ENCODE measurements around the gene SDK2. TPM values are rescaled to one million over a fixed set of nuclear protein-coding genes. Genes with fewer than 3 reads are reported as not detected.

SDK2 gene
- polyA plus RNA-seq, 4 donors, result 8.9 to 9.8 (median 8.9) TPM

GRCh38 chr17:73652886-73653480, 8.7 kb upstream of the SDK2 start:
- DNase-seq (ENCODE audit: low read depth in 4 of 4, low spot score in 3 of 4), result no peak

- DNase-seq (ENCODE audit: low read depth in 4 of 4, low spot score in 3 of 4), result no peak
Observed at GRCh38 chr17:73650617-73651200, 6.5 kb upstream of the SDK2 start.

GRCh38 chr17:73650140-73650539, 5.9 kb upstream of the SDK2 start:
- no peak for DNase-seq (ENCODE audit: low read depth in 4 of 4, low spot score in 3 of 4)

DNA sequence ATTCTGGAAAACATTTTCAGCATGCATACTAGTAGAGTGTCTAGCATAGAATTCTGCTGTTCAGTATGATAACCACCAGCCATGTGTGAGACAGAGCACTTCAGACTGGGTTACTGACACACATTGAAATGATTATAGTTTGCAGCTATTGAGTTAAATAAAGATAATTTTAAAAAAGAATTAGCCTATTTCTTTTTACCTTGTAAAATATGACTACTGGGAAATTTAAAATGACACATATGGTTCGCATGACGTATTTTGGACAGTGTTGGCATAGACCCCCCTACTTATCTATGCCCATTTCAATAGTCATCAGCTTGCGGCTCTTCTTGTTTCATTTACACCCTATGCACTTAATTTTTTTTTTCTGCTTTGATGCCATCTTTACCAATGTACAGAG, 4.7 kb upstream of the SDK2 start:
- DNase-seq (ENCODE audit: low read depth in 4 of 4, low spot score in 3 of 4), result no peak

DNA sequence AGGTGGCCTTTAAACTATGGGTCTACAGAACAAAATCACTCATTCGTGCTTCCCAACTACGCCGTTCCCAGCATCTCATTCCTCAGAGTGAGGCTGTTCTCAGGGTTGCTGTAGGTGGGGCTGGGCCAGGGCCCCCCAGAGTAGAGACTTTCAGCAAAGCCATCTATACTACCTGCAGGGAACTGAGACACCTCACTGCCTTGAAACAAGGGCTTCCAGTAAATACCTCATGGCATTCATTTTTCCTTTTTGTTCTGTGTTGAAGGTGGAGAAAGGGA, 4.2 kb upstream of the SDK2 start:
- no peak for DNase-seq (ENCODE audit: low read depth in 4 of 4, low spot score in 3 of 4)

GRCh38 chr17:73647772-73648542, 3.7 kb upstream of the SDK2 start:
- DNase-seq (ENCODE audit: low read depth in 4 of 4, low spot score in 3 of 4), result no peak

- DNase-seq (ENCODE audit: low read depth in 4 of 4, low spot score in 3 of 4), result no peak
Observed at GRCh38 chr17:73647301-73647695, 3.1 kb upstream of the SDK2 start.

DNA sequence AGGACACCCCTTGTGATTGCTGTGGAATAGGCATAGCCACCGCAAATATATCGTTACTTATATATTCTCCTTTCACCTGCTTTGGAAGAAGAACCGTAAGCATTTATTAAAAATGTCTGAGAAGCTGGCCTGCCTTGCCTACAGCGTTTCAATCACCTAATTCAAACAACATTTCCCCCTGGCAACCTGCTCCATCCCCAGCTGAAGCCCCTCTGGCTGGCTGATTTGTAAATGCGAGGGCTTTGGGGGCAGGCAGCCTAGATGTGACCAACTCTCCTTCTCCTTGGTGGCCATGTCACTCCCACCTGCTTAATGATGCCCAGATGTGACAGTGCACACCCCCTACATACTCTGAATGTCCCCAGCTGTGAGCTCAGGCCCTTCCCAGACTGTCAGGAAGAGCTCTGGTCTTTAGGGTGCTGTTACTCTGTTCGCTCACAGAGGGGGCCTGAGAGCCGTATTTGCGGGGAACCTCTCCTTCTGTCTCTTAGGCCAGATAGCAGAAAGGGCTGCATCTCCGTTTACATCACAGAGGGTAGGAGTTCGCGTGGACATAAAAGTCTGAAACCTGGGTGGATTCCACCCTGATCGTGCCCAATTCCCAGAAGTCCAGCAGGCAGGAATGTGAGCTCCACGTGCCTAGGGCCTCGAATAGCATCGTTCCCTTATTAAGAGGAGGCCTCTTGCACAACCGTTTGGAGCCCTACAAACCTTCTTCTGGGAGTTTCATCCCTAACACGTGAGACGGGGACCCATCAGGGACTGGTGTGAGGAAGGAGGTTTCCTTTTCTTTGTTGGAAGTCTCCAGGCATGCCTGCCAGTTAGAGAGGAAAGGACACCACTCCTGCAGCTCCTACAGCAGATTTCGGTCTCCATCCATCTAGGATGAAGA, 2.4 kb upstream of the SDK2 start:
- DNase-seq (ENCODE audit: low read depth in 4 of 4, low spot score in 3 of 4), result no peak

DNA sequence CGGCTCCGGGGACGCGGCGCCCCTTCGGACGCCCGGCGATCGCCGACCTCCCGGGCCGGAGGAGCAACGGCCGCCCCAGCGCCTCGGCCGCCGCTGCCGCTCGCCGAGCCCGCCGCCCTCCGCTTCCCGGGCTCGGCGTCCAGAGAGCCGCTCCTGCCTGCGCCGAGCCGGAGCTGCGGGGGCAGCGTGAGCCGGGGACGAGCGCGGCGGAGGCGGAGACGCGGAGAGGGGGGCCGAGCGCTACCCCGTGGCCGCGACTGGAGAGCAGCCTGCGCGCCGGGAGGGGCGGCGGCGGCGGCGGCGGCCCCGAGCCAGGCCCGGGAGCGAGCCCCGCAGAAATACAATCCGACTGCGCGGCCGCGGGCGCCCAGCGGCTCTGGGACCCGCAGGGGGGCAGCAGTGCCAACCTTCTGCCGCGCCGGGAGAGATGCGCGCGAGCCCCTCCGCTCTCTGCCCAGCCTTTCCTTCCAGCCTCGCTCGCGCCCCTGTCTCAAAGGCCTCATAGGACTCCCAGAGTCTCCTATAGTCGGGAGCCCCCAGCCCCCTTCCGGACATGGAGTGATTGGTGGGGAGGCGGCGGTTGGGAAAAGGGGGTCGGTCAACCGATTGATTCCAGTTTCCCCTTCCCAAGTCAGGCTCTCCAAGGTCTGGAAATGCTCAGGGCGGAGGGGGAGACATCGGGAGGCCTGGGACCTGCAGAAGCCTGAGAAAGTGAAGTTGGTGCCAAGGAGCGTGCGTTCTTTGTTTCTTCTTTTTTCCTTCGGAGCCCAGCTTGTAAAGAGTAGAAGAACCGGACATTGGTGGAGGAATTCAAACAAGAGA, 1.0 kb upstream of the SDK2 start:
- peak in 3 of 4 donors; percentile 50 to 64 (median 58) for DNase-seq (ENCODE audit: low read depth in 4 of 4, low spot score in 3 of 4)

- no peak for DNase-seq (ENCODE audit: low read depth in 4 of 4, low spot score in 3 of 4)
Observed at GRCh38 chr17:73643852-73644144, 447 bp downstream of the SDK2 start.

- DNase-seq (ENCODE audit: low read depth in 4 of 4, low spot score in 3 of 4), result peak in 2 of 4 donors; percentile 23 to 42
Observed at GRCh38 chr17:73643001-73643851, 1.0 kb downstream of the SDK2 start.

GRCh38 chr17:73642659-73643000, 1.6 kb downstream of the SDK2 start:
- no peak for DNase-seq (ENCODE audit: low read depth in 4 of 4, low spot score in 3 of 4)

DNA sequence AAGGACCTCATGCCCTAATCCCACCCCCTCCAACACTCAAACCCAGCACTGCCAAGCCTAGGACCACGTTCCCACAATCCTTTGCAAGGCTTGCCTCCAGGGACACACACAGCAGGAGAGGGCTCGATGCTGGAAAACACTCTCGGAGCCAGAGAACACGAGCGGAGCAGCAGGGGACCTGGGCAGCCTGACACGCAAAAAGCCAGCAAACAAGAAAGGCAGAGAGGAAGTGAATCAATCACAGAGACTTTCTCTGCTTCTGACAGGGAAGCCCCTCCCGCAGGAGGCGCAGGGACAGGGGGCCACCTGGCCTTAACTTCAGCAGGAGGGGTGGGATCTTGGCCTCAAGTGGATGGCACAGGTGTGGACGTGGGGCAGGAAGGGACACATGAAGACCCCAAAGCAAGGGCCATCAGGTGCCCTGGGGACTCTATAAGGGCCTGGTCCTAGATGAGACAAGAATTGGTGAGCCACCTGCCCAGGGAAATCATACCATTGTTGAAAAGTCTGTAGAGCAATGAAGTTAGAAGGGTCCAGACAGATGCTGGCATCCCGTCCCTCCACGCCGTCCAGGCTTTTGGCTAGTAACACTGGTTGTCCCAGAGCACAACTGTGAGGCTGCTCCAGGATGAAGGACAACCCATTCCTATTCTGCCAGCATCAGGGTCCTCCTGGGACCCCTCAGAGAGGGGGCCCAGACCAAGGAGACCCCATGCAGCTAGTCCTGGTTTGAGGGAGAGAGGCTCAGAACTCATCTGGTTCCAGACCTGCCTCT, 2.2 kb downstream of the SDK2 start:
- DNase-seq (ENCODE audit: low read depth in 4 of 4, low spot score in 3 of 4), result no peak

GRCh38 chr17:73640691-73641090, 3.6 kb downstream of the SDK2 start:
- DNase-seq (ENCODE audit: low read depth in 4 of 4, low spot score in 3 of 4), result no peak

GRCh38 chr17:73639932-73640331, 4.3 kb downstream of the SDK2 start:
- no peak for DNase-seq (ENCODE audit: low read depth in 4 of 4, low spot score in 3 of 4)

GRCh38 chr17:73639322-73639721, 4.9 kb downstream of the SDK2 start:
- DNase-seq (ENCODE audit: low read depth in 4 of 4, low spot score in 3 of 4), result no peak

DNA sequence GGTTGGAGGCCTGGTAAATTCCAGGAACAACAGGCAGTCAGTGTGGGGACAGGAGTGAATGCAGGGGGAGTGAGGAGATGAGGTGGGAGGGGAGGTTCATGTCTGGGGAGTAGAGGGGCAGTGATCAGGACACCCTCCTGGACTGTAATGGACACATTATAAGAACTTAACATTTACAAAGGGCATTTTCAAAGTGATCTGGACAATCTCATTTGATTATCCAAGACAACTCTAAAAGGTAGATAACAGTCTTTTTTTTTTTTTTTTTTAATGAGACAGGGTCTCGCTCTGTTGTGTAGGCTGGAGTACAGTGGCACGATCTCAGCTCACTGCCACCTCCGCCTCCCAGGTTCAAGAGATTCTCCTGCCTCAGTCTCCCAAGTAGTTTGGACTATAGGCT, 5.7 kb downstream of the SDK2 start:
- no peak for DNase-seq (ENCODE audit: low read depth in 4 of 4, low spot score in 3 of 4)

DNA sequence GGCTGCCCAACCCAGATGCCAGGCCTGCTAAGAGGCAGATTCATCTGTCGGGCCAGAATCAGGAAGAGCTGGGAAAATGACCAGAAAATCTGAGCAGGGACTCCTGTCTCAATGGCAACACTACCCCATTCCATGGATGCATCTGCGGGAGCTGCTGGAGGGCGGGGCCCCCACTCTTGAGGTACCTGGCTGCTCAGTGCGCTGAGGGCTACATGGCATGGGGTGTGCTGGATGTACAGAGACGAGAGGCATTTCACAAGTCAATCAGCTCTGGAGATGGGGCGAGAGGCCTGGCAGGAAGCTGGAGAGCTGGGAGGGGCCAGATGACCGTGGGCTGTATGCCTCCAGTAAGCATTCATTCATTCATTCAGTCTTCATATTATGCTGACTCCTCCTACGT, 6.4 kb downstream of the SDK2 start:
- DNase-seq (ENCODE audit: low read depth in 4 of 4, low spot score in 3 of 4), result no peak
